ENCODE measurements around the gene FOXP1. TPM values are rescaled to one million over a fixed set of nuclear protein-coding genes. Genes with fewer than 3 reads are reported as not detected.

The FOXP1 gene
- total and polyA plus RNA-seq, 8 donors, result 95.1 to 143 (median 123) TPM

DNA sequence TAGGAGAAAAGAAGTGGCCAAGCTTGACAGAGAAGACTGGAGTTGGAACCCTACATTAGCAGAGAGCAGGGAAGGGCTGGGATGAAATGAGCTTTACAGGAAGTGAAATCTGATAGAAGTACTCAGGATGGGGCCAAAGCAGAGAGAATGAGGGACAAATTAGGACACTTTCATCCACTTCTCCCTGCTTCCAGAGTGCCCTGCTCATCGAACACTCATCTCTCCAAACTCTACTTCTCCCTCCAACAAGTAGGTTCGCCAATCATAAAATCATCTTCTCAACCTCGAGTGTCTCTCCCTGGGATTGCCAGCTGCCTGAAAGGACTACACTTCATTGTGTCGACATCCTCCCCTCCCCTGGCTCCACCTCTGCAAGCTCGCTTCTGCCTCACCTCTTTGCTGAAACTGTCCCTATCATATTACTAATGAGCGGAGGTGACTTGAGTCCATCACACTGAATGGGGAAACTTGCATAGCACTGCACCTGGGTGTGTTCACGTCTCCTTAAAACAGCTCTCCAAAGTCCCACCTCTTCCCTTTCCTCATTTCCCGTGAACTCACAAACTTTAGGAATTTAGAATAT is 365.8 kb downstream of the FOXP1 start:
- H3K27ac ChIP-seq, result no peak overlapping the region
- intact Hi-C loops (cut with DNase I), result no loop called here
- DNase-seq, result no peak
- no peak overlapping the region for H3K4me3 ChIP-seq
- H3K36me3 ChIP-seq, result no peaks in the 10 kb centered on the region
- no peak for ATAC-seq
- H3K4me1 ChIP-seq, result no peaks in the 10 kb centered on the region
- no peaks in the 10 kb centered on the region for H3K9me3 ChIP-seq
- TF ChIP-seq, protein P1, sequence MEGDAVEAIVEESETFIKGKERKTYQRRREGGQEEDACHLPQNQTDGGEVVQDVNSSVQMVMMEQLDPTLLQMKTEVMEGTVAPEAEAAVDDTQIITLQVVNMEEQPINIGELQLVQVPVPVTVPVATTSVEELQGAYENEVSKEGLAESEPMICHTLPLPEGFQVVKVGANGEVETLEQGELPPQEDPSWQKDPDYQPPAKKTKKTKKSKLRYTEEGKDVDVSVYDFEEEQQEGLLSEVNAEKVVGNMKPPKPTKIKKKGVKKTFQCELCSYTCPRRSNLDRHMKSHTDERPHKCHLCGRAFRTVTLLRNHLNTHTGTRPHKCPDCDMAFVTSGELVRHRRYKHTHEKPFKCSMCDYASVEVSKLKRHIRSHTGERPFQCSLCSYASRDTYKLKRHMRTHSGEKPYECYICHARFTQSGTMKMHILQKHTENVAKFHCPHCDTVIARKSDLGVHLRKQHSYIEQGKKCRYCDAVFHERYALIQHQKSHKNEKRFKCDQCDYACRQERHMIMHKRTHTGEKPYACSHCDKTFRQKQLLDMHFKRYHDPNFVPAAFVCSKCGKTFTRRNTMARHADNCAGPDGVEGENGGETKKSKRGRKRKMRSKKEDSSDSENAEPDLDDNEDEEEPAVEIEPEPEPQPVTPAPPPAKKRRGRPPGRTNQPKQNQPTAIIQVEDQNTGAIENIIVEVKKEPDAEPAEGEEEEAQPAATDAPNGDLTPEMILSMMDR (IDR thresholded peaks at IDR 0.05), result no peak
- H3K27me3 ChIP-seq, result no peaks in the 10 kb centered on the region

DNA sequence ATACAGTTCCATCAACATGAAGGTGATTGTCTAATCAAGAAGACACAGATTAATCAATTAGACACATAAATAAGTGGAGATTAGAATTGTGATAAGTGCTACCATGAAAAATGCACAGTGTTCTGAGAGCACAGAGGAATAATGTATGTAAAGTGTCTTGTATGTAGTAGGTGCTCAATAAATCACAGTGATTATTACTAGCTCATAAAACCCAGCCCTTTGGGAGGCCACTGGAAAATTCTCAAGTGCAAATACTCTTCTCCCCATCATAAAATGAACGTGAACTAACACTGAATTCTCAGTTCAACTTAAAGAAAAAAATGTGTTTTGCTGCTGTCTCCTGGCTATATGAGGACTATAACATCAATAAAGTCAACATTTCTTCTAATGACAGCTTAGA is 368.2 kb downstream of the FOXP1 start:
- no peaks in the 10 kb centered on the region for H3K27me3 ChIP-seq
- no peak overlapping the region for H3K4me3 ChIP-seq
- no peak for DNase-seq
- H3K4me1 ChIP-seq, result peaks cover 6 to 15% of the 10 kb centered on the region in 2 donors
- intact Hi-C loops (cut with DNase I), result no loop called here
- H3K27ac ChIP-seq, result no peak overlapping the region
- ATAC-seq, result no peak
- H3K9me3 ChIP-seq, result no peaks in the 10 kb centered on the region
- H3K36me3 ChIP-seq, result no peaks in the 10 kb centered on the region
- TF ChIP-seq, protein P1 (IDR thresholded peaks at IDR 0.05), result no peak

DNA sequence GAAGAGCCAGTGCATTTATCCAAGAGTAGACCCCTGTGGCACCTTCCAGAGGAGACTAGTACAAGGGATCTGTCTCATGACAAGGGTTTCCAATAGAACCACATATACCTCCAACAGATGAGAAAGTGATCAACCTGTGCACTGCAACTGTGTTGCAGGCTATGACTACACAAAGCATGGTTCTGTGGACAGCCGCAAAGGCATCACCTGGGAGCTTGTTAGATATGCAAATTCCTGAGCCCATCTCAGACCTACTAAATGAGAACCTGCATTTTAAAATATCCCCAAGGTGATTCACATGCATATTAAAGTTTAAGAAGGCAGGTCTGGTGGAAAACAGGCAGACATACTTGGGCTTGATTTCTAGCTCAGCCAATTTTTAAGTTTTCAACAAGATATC is 368.7 kb downstream of the FOXP1 start:
- no peak for ATAC-seq
- TF ChIP-seq, protein P1 (IDR thresholded peaks at IDR 0.05), result no peak
- intact Hi-C loops (cut with DNase I), result no loop called here

GRCh38 chr3:71214016-71214415 is 369.5 kb downstream of the FOXP1 start:
- no peaks in the 10 kb centered on the region for H3K27me3 ChIP-seq
- TF ChIP-seq, protein P1 (IDR thresholded peaks at IDR 0.05), result no peak
- H3K27ac ChIP-seq, result no peak overlapping the region
- ATAC-seq, result no peak
- no peaks in the 10 kb centered on the region for H3K9me3 ChIP-seq
- intact Hi-C loops (cut with DNase I), result no loop called here
- H3K4me1 ChIP-seq, result peaks cover 6 to 25% of the 10 kb centered on the region in 2 donors
- DNase-seq, result no peak
- H3K4me3 ChIP-seq, result no peak overlapping the region
- no peaks in the 10 kb centered on the region for H3K36me3 ChIP-seq

More for the DNA sequence above, 368.7 kb downstream of the FOXP1 start:
- no peaks in the 10 kb centered on the region for H3K36me3 ChIP-seq
- H3K9me3 ChIP-seq, result no peaks in the 10 kb centered on the region
- DNase-seq, result no peak
- peaks cover 6 to 20% of the 10 kb centered on the region in 2 donors for H3K4me1 ChIP-seq
- H3K27me3 ChIP-seq, result no peaks in the 10 kb centered on the region
- H3K4me3 ChIP-seq, result no peak overlapping the region
- no peak overlapping the region for H3K27ac ChIP-seq

DNA sequence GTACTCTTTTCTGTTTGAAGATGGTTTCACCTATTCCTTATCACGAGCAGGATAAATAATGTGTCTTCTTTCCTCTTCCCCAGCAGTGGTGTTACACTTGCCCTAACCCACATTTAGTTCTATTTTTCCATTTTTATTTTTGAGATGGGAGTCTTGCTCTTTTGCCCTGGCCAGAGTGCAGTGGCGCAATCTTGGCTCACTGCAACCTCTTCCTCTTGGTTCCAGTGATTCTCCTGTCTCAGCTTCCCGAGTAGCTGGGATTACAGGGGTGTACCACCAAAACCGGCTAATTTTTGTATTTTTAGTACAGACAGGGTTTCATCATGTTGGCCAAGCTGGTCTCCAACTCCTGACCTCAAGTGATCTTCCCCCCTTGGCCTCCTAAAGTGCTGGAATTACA is 372.4 kb downstream of the FOXP1 start:
- Histone ChIP-seq H3K9me3 (no peaks in the 10 kb centered on the region), H3K4me1 (peaks cover 6 to 35% of the 10 kb centered on the region in 2 donors), H3K27me3 (no peaks in the 10 kb centered on the region), H3K27ac (peak overlapping the region; percentile 53 to 80), H3K4me3 (no peak overlapping the region), H3K36me3 (no peaks in the 10 kb centered on the region)
- DNase-seq (no peak), ATAC-seq (no peak)
- intact Hi-C loops (cut with DNase I), result no loop called here
- TF ChIP-seq, protein P1 (IDR thresholded peaks at IDR 0.05), result no peak
